ENCODE data around the gene GRK1. TPM values are rescaled to one million over a fixed set of nuclear protein-coding genes. Genes with fewer than 3 reads are reported as not detected.

The GRK1 gene
- total and polyA plus RNA-seq, 2 of the 13 experiments (the other 11 are each of a cell fraction or from before 2014, with no cell fraction given): 0.07 to 0.12 TPM

GRCh38 chr13:113749507-113749906, 82.5 kb downstream of the GRK1 start:
- Histone ChIP-seq H3K9me3 (ENCODE audit: low read length) (no peaks in the 10 kb centered on the region), H3K79me2 (ENCODE audit: insufficient read depth, low read length) (no peaks in the 10 kb centered on the region), H3K27ac (ENCODE audit: extremely low read length, insufficient read depth, low read length) (no peak overlapping the region), H3K4me1 (ENCODE audit: insufficient read depth, low read length) (peaks cover 41% of the 10 kb centered on the region), H3K27me3 (ENCODE audit: control insufficient read depth in 1 of 2, insufficient read depth in 2 of 2, low read length in 2 of 2) (peaks cover 3 to 13% of the 10 kb centered on the region in 2 experiments; a peak in 2 of 5 replicates), H4K20me1 (ENCODE audit: insufficient read depth, low read length) (no peaks in the 10 kb centered on the region), H3K4me3 (replicated peaks in 1 of 3; ENCODE audit: insufficient read depth in 1 of 3, low read depth in 2 of 3, low read length in 3 of 3) (no peak overlapping the region), H2AFZ (ENCODE audit: low read length) (no peak overlapping the region), H3K9ac (ENCODE audit: insufficient read depth, low read depth, low read length) (no peak overlapping the region), H3K36me3 (replicated peaks in 1 of 2; ENCODE audit: control insufficient read depth in 1 of 2, insufficient read depth in 2 of 2, low read length in 2 of 2) (no peaks in the 10 kb centered on the region), H3K4me2 (ENCODE audit: low read depth, low read length) (peak overlapping the region; percentile 10; the same call in 1 of the 2 replicates)
- CTCF ChIA-PET (ENCODE audit: low intra/inter-chr PET ratio, low total read pairs): no interaction called here
- BruUV-seq (replicated peaks): no TSS peak
- ATAC-seq (peak; percentile 25), FAIRE-seq (no peak), DNase-seq (ENCODE audit: low spot score) (no peak)
- 36% methylated on average over 5 of the region's 13 CpGs for WGBS (ENCODE audit: low lambda C conversion rate)
- intact Hi-C loops (cut with micrococcal nuclease; ENCODE audit: unreplicated experiment): no loop called here
- TF ChIP-seq HNRNPK (IDR thresholded peaks at IDR 0.05; ENCODE audit: low read depth, low read length, poor library complexity, severe bottlenecking) (no peak), ZNF441 (CRISPR knock-in tag; IDR thresholded peaks at IDR 0.05; ENCODE audit: borderline replicate concordance) (no peak), ZNF878 (CRISPR knock-in tag; IDR thresholded peaks at IDR 0.05) (no peak), ZMYM4 (CRISPR knock-in tag; IDR thresholded peaks at IDR 0.05) (no peak), LRRFIP1 (CRISPR knock-in tag; conservative IDR thresholded peaks at IDR 0.05) (no peak), ZNF724P (CRISPR knock-in tag; IDR thresholded peaks at IDR 0.05; ENCODE audit: borderline replicate concordance) (no peak), ARNT (IDR thresholded peaks at IDR 0.05) (no peak), MTA3 (CRISPR knock-in tag; IDR thresholded peaks at IDR 0.05) (no peak), GABPB1 (CRISPR knock-in tag; IDR thresholded peaks at IDR 0.05) (no peak), SYNCRIP (IDR thresholded peaks at IDR 0.05; ENCODE audit: insufficient read depth, low read depth, low read length) (no peak), ZNF546 (CRISPR knock-in tag; conservative IDR thresholded peaks at IDR 0.05) (no peak), TBX3 (IDR thresholded peaks at IDR 0.05; ENCODE audit: borderline replicate concordance) (no peak), HES4 (CRISPR knock-in tag; IDR thresholded peaks at IDR 0.05; ENCODE audit: borderline replicate concordance) (no peak), ZNF564 (CRISPR knock-in tag; IDR thresholded peaks at IDR 0.05) (no peak), ZNF550 (CRISPR knock-in tag; IDR thresholded peaks at IDR 0.05; ENCODE audit: borderline replicate concordance) (no peak), ZNF501 (CRISPR knock-in tag; IDR thresholded peaks at IDR 0.05) (no peak), ZSCAN31 (CRISPR knock-in tag; IDR thresholded peaks at IDR 0.05; ENCODE audit: low read depth) (no peak), ZNF577 (CRISPR knock-in tag; IDR thresholded peaks at IDR 0.05; ENCODE audit: borderline replicate concordance, low read depth) (no peak), ZNF512B (CRISPR knock-in tag; IDR thresholded peaks at IDR 0.05; ENCODE audit: borderline replicate concordance) (no peak), RFX1 (IDR thresholded peaks at IDR 0.05) (no peak)
- in situ Hi-C loops (cut with HindIII; ENCODE audit: extremely low pct_ligation_motif_present, low pct_unique_long_range_greater_than_20kb): no loop called here
- POLR2A ChIA-PET: no interaction called here

All from HepG2 (cell line).